ENCODE results near the gene MARCHF5.
"Not testable (repeated sequence)": the region's sequence is repeated elsewhere in the genome, so short reads cannot be mapped to it uniquely, and the experiment has no call there.

DNA sequence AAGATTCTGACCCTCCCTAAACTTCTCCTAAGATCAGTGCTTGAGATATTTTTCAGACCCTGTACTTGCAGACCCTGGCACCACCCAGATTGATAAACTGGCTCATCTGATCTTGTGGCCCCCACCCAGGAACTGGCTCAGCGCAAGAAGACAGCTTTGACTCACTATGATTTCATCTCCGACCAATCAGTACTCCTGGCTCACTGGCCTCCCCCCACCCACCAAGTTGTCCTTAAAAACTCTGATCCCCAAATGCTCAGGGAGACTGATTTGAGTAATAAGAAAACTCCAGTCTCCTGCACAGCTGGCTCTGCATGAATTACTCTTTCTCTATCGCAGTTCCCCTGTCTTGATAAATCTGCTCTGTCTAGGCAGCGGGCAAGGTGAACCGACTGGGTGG lies 111.3 kb downstream of the MARCHF5 start:
- TF ChIP-seq CTCF (IDR thresholded peaks at IDR 0.05 in 8 of 11, conservative IDR thresholded peaks at IDR 0.05 in 3 of 11); POLR2A (IDR thresholded peaks at IDR 0.05): not testable (repeated sequence)

Measured in spleen (tissue), 7 donors.